CD14-positive monocyte (primary cell): ENCODE measurements around the gene CLASP1. TPM values are rescaled to one million over a fixed set of nuclear protein-coding genes. Genes with fewer than 3 reads are reported as not detected.
A peak's percentile ranks its signal among the peaks of the same experiment; 100 is the strongest.

Experiments
- DNase-seq, 3 donors: peaks; one replicate each; pipeline ENCODE4 v3.0.0-alpha.2; 2011 to 2022
- H2AFZ ChIP-seq: 2 replicates; pipeline ENCODE4 v1.6.0; 2012; ENCODE audit warnings: mild to moderate bottlenecking, low read depth, low read length, inconsistent platforms; ENCODE audit not compliant: insufficient read depth, poor library complexity, severe bottlenecking
- H3K27ac ChIP-seq, 2 donors: 1 replicate in 1 of 2; 2 replicates in 1 of 2; pipeline ENCODE4 v1.5.1; 2012 to 2013; ENCODE audit warnings: low read length in 2 of 2, control low read depth in 1 of 2, inconsistent platforms in 1 of 2, low read depth in 1 of 2, mild to moderate bottlenecking in 1 of 2
- H3K27me3 ChIP-seq, 2 donors: one replicate each; pipeline versions ENCODE4 v1.6.0 to v1.6.1; 2011 to 2013; ENCODE audit warnings: low read length in 2 of 2; ENCODE audit not compliant: control insufficient read depth in 2 of 2, insufficient read depth in 2 of 2
- H3K36me3 ChIP-seq, 2 donors: replicated peaks in 1 of 2; 1 replicate in 1 of 2; 2 replicates in 1 of 2; pipeline versions ENCODE4 v1.5.1 to v1.6.1; 2012 to 2013; ENCODE audit warnings: low read length in 2 of 2, control low read depth in 1 of 2, inconsistent platforms in 1 of 2, mild to moderate bottlenecking in 1 of 2; ENCODE audit not compliant: insufficient read depth in 2 of 2, control insufficient read depth in 1 of 2
- H3K4me1 ChIP-seq, 2 donors: 1 replicate in 1 of 2; 2 replicates in 1 of 2; pipeline versions ENCODE4 v1.5.1 to v1.6.1; 2012 to 2013; ENCODE audit warnings: low read length in 2 of 2, control low read depth in 1 of 2, inconsistent platforms in 1 of 2, mild to moderate bottlenecking in 1 of 2, moderate library complexity in 1 of 2; ENCODE audit not compliant: insufficient read depth in 2 of 2, control insufficient read depth in 1 of 2
- H3K4me2 ChIP-seq: replicated peaks from 2 replicates; pipeline ENCODE3; 2012; ENCODE audit warnings: low read length, moderate library complexity, mild to moderate bottlenecking; ENCODE audit not compliant: poor library complexity, severe bottlenecking; ENCODE audit errors: extremely low read depth
- H3K4me3 ChIP-seq, 3 experiments: fragments of 200-600 bp in 1 of 3; sonication (generic) in 1 of 3; replicated peaks in 1 of 3; 1 replicate in 2 of 3; 2 replicates in 1 of 3; pipeline ENCODE4 v1.5.1; 2011 to 2013; ENCODE audit warnings: low read length in 3 of 3, mild to moderate bottlenecking in 3 of 3, control low read depth in 2 of 3, low read depth in 2 of 3, inconsistent platforms in 1 of 3, moderate library complexity in 1 of 3
- H3K79me2 ChIP-seq: 2 replicates; pipeline ENCODE4 v1.6.0; 2012; ENCODE audit warnings: mild to moderate bottlenecking, control low read depth, inconsistent platforms, low read length, moderate library complexity; ENCODE audit not compliant: insufficient read depth
- H3K9ac ChIP-seq: 2 replicates; pipeline ENCODE4 v1.6.0; 2017; ENCODE audit warnings: low read length, mild to moderate bottlenecking; ENCODE audit not compliant: insufficient read depth, poor library complexity, severe bottlenecking
- H3K9me3 ChIP-seq, 2 donors: replicated peaks in 1 of 2; 1 replicate in 1 of 2; 2 replicates in 1 of 2; pipeline versions ENCODE4 v1.5.1 to v1.6.1; 2012 to 2013; ENCODE audit warnings: low read length in 2 of 2, control low read depth in 1 of 2; ENCODE audit not compliant: control insufficient read depth in 1 of 2, insufficient read depth in 1 of 2
- H4K20me1 ChIP-seq: 2 replicates; pipeline ENCODE4 v1.6.0; 2012; ENCODE audit warnings: mild to moderate bottlenecking, low read length, control low read depth, moderate library complexity; ENCODE audit not compliant: insufficient read depth
- H3K27ac Mint-ChIP-seq, 7 donors: one replicate each; pipeline ENCODE4 v1.8.0; 2020; ENCODE audit warnings: mild to moderate bottlenecking in 7 of 7, mixed read lengths in 7 of 7, moderate library complexity in 6 of 7, inconsistent platforms in 2 of 7
- H3K27me3 Mint-ChIP-seq, 3 donors: one replicate each; pipeline ENCODE4 v1.8.0; 2021 to 2022; ENCODE audit warnings: low read depth in 3 of 3, mild to moderate bottlenecking in 3 of 3, mixed read lengths in 3 of 3, moderate library complexity in 3 of 3, inconsistent platforms in 1 of 3
- H3K36me3 Mint-ChIP-seq, 2 donors: one replicate each; pipeline ENCODE4 v1.8.0; 2020; ENCODE audit warnings: mixed read lengths in 2 of 2, inconsistent platforms in 1 of 2, mild to moderate bottlenecking in 1 of 2
- H3K4me1 Mint-ChIP-seq: one replicate; pipeline ENCODE4 v1.8.0; 2020; ENCODE audit warnings: mild to moderate bottlenecking, mixed read lengths
- H3K4me3 Mint-ChIP-seq, 2 donors: one replicate each; pipeline ENCODE4 v1.8.0; 2020; ENCODE audit warnings: mild to moderate bottlenecking in 2 of 2, mixed read lengths in 2 of 2, moderate library complexity in 1 of 2
- H3K9me3 Mint-ChIP-seq, 7 donors: one replicate each; pipeline ENCODE4 v1.8.0; 2020 to 2022; ENCODE audit warnings: mixed read lengths in 7 of 7, mild to moderate bottlenecking in 6 of 7, moderate library complexity in 6 of 7, inconsistent platforms in 2 of 7
- WGBS: methylation state at CpG from one replicate; pipeline ENCODE4 v1.1.5; 2013; ENCODE audit warnings: missing lambda C conversion rate; ENCODE audit not compliant: insufficient coverage; 5-methylcytosine and 5-hydroxymethylcytosine counted together
- intact Hi-C, 2 donors: fragments of 100-400 bp; cut with micrococcal nuclease; formaldehyde crosslinking; loops; one replicate each; pipeline versions ENCODE4 v1.15.0 to v1.15.1; 2023
- polyA plus RNA-seq, 3 donors: library from polyadenylated mRNA; depleted of rRNA in 1 of 3; unstranded in 2 of 3; stranded (reverse) in 1 of 3; fragments of 300-500 nt in 2 of 3; fragments of >200 nt in 1 of 3; fragmentation: Illumina TruSeq in 2 of 3; gene quantifications; 1 replicate in 2 of 3; 2 replicates in 1 of 3; pipeline ENCODE4 v1.2.3, GENCODE V29; 2012 to 2021
- TF ChIP-seq, protein P1 (sequence below): fragments of 200-600 bp; IDR thresholded peaks from one replicate; pipeline ENCODE4 v1.8.0; 2022; ENCODE audit warnings: antibody characterized with exemption, mild to moderate bottlenecking

Gene CLASP1
- polyA plus RNA-seq, 3 donors: 4.8 to 8.1 (median 7.6) TPM

DNA sequence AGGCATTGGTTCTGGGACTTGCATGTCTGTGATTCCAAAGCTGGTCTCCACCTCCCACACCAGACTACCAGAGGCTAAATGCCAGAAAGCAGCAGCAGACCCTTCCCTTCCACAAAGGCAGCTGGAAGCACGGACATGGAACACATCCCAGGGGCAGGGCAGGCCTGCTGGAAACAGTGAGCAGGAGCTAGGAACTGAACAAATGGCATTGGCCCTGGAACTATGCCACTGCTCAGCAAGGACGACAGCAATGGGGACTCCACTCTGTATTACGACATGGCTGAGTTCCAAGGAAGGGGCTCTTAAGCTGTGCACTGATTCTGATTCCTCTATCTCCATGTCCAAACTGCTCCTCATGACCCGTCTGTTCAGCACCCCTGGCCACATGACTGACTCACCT lies 286.5 kb downstream of the CLASP1 start:
- Histone ChIP-seq H3K9me3 (no peaks in the 10 kb centered on the region), H3K4me3 (no peak overlapping the region), H3K27ac (no peak overlapping the region), H2AFZ (no peak overlapping the region), H3K4me1 (no peaks in the 10 kb centered on the region), H3K27me3 (no peaks in the 10 kb centered on the region), H3K4me2 (no peak overlapping the region), H4K20me1 (no peaks in the 10 kb centered on the region), H3K9ac (no peak overlapping the region), H3K79me2 (no peaks in the 10 kb centered on the region), H3K36me3 (peaks cover 74 to 99% of the 10 kb centered on the region in 2 donors)
- intact Hi-C loops: no loop called here
- Mint-ChIP-seq H3K27ac (no peak overlapping the region), H3K36me3 (peaks cover 74 to 84% of the 10 kb centered on the region in 2 donors), H3K9me3 (no peaks in the 10 kb centered on the region), H3K4me1 (no peaks in the 10 kb centered on the region), H3K27me3 (no peaks in the 10 kb centered on the region), H3K4me3 (no peak overlapping the region)
- no peak for DNase-seq
- TF ChIP-seq, protein P1, sequence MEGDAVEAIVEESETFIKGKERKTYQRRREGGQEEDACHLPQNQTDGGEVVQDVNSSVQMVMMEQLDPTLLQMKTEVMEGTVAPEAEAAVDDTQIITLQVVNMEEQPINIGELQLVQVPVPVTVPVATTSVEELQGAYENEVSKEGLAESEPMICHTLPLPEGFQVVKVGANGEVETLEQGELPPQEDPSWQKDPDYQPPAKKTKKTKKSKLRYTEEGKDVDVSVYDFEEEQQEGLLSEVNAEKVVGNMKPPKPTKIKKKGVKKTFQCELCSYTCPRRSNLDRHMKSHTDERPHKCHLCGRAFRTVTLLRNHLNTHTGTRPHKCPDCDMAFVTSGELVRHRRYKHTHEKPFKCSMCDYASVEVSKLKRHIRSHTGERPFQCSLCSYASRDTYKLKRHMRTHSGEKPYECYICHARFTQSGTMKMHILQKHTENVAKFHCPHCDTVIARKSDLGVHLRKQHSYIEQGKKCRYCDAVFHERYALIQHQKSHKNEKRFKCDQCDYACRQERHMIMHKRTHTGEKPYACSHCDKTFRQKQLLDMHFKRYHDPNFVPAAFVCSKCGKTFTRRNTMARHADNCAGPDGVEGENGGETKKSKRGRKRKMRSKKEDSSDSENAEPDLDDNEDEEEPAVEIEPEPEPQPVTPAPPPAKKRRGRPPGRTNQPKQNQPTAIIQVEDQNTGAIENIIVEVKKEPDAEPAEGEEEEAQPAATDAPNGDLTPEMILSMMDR: no peak
- 100% methylated on average over 1 of the region's 4 CpGs for WGBS

DNA sequence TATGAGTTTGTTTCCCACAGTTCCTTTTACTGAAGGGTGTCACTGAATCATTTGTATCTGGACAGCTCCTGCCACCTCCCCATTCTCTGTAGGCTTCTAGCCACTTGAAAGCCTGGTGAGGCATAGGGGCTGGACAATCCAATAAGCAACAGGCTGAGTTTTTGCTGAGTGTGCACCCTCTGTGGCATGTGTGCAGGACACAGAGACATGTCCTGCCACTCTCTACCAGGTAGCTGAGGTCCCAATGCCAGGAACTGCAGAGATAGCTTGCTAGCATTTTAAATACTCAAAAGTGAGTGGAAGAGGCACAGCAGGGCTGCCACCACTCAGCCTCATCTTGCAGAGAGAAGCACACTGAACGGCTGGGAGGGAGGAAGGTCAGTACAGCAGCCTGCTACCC lies 287.0 kb downstream of the CLASP1 start:
- Histone ChIP-seq H3K27ac (no peak overlapping the region), H3K27me3 (no peaks in the 10 kb centered on the region), H3K4me2 (no peak overlapping the region), H3K36me3 (peaks cover 73 to 99% of the 10 kb centered on the region in 2 donors), H3K9ac (no peak overlapping the region), H3K79me2 (no peaks in the 10 kb centered on the region), H3K9me3 (no peaks in the 10 kb centered on the region), H2AFZ (no peak overlapping the region), H4K20me1 (no peaks in the 10 kb centered on the region), H3K4me3 (no peak overlapping the region), H3K4me1 (no peaks in the 10 kb centered on the region)
- no CpG with 5 or more reads among the region's 1 CpG for WGBS
- Mint-ChIP-seq H3K36me3 (peaks cover 70 to 84% of the 10 kb centered on the region in 2 donors), H3K4me3 (no peak overlapping the region), H3K4me1 (no peaks in the 10 kb centered on the region), H3K27ac (peak overlapping the region in 2 of 7 donors; percentile 4 to 33), H3K9me3 (no peaks in the 10 kb centered on the region), H3K27me3 (no peaks in the 10 kb centered on the region)
- intact Hi-C loops: no loop called here
- DNase-seq: no peak
- TF ChIP-seq, protein P1: no peak
